Measurements from ENCODE around the gene NUDT8. TPM values are rescaled to one million over a fixed set of nuclear protein-coding genes. Genes with fewer than 3 reads are reported as not detected.

Gene NUDT8
- total and polyA plus RNA-seq, 9 of the 15 experiments (the other 6 are each of a cell fraction or from before 2014, with no cell fraction given): 0.23 to 27.8 (median 5.0) TPM

DNA sequence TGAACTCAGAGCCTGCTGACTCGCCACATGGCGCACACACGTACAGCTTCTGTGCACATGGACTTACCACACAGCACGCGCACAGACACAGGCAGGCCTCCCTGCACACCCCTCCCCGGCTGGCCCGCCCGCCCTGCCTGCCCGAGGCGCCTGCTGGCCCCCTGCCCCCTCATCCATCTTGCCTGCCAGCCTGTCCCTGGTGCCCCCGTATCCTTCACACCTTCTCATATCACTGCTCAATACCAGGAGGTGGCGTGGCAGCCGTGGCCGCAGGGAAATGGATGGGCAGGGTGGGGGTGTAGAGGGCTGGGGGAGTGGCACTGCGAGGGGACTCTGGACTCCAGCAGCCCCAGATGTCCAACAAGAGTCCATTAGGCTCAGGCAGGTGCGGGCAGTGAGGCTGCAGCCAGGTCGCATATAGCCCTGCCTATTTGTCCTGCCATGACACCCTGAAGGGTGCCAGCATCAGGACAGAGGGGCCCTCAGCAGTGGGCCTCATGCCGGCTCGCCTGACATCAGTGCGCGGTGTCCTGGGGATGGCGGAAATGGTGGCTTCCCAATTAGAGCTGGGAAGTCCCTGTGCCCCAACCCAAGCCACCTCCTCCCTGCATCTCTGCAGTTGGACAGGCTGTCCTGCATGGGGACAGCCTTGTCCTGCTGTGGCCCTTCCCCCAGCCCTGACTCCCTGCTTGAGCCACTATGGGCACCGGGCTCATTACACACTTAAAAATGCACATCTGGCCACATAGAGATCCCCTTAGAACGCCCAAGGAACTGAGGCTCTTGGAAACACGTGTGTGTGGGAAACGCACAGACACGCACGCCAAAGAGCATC lies 11.8 kb upstream of the NUDT8 start:
- intact Hi-C loops (cut with micrococcal nuclease): loop anchor here (5.0 to 10.0 kb wide), 2 partner anchors 64 to 163 kb away; no protein-coding TSS in a partner anchor
- FAIRE-seq (no peak), DNase-seq (ENCODE audit: extremely low read depth in 1 of 4, low spot score in 3 of 4) (no peak), ATAC-seq (no peak)
- no peaks in the 10 kb centered on the region for H3K36me3 ChIP-seq (ENCODE audit: control insufficient read depth, insufficient read depth, low read length)
- no peak for TF ChIP-seq SOX6 (IDR thresholded peaks at IDR 0.05)
- TF ChIP-seq, protein P1, sequence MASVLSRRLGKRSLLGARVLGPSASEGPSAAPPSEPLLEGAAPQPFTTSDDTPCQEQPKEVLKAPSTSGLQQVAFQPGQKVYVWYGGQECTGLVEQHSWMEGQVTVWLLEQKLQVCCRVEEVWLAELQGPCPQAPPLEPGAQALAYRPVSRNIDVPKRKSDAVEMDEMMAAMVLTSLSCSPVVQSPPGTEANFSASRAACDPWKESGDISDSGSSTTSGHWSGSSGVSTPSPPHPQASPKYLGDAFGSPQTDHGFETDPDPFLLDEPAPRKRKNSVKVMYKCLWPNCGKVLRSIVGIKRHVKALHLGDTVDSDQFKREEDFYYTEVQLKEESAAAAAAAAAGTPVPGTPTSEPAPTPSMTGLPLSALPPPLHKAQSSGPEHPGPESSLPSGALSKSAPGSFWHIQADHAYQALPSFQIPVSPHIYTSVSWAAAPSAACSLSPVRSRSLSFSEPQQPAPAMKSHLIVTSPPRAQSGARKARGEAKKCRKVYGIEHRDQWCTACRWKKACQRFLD (CRISPR knock-in tag; IDR thresholded peaks at IDR 0.05): no peak
- no peak for TF ChIP-seq CEBPB (tag; IDR thresholded peaks at IDR 0.05)
- TF ChIP-seq, protein P2, sequence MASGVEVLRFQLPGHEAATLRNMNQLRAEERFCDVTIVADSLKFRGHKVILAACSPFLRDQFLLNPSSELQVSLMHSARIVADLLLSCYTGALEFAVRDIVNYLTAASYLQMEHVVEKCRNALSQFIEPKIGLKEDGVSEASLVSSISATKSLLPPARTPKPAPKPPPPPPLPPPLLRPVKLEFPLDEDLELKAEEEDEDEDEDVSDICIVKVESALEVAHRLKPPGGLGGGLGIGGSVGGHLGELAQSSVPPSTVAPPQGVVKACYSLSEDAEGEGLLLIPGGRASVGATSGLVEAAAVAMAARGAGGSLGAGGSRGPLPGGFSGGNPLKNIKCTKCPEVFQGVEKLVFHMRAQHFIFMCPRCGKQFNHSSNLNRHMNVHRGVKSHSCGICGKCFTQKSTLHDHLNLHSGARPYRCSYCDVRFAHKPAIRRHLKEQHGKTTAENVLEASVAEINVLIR (CRISPR knock-in tag; IDR thresholded peaks at IDR 0.05): no peak
- peaks cover 0 to 49% of the 10 kb centered on the region in 2 experiments; a peak in 3 of 5 replicates for H3K4me1 ChIP-seq (replicated peaks in 1 of 2; ENCODE audit: control insufficient read depth in 2 of 2, insufficient read depth in 2 of 2, low read length in 2 of 2)
- H3K79me2 ChIP-seq (ENCODE audit: control insufficient read depth, insufficient read depth, low read length): no peaks in the 10 kb centered on the region
- in situ Hi-C loops (cut with MboI): no loop called here
- no peak overlapping the region for H3K9ac ChIP-seq (ENCODE audit: insufficient read depth in 1 of 2, low read depth in 2 of 2, low read length in 2 of 2)
- H3K9me3 ChIP-seq (replicated peaks; ENCODE audit: control insufficient read depth, insufficient read depth, low read depth, low read length): no peaks in the 10 kb centered on the region
- POLR2A ChIA-PET: no interaction called here
- no peaks in the 10 kb centered on the region for H4K20me1 ChIP-seq (replicated peaks; ENCODE audit: control insufficient read depth, insufficient read depth, low read length)
- 10% methylated on average over 20 of the region's 28 CpGs for WGBS (ENCODE audit: insufficient coverage, low coverage, missing lambda C conversion rate)
- no peak overlapping the region for H2AFZ ChIP-seq (ENCODE audit: low read depth, low read length)
- peaks cover 0 to 19% of the 10 kb centered on the region in 2 experiments; a peak in 2 of 5 replicates for H3K27me3 ChIP-seq (ENCODE audit: control insufficient read depth in 2 of 2, insufficient read depth in 2 of 2, low read length in 2 of 2)
- CTCF ChIA-PET (ENCODE audit: low intra/inter-chr PET ratio): no interaction called here
- no peak overlapping the region for H3K27ac ChIP-seq (ENCODE audit: extremely low read depth, low read depth, low read length)
- no peak overlapping the region for H3K4me3 ChIP-seq
- no peak overlapping the region for H3K4me2 ChIP-seq (ENCODE audit: insufficient read depth, low read length)
- no TSS peak for BruUV-seq (replicated peaks)
- H3K9me1 ChIP-seq (ENCODE audit: control insufficient read depth, insufficient read depth, low read length): no peaks in the 10 kb centered on the region

Data from K562 (cell line).